Measurements from ENCODE around the gene MRPL38. TPM values are rescaled to one million over a fixed set of nuclear protein-coding genes. Genes with fewer than 3 reads are reported as not detected.
"Not testable (repeated sequence)": the region's sequence is repeated elsewhere in the genome, so short reads cannot be mapped to it uniquely, and the experiment has no call there.

The MRPL38 gene
- polyA plus RNA-seq, 3 donors from 2014 or later = 55.9 to 67.5 (median 64.0) TPM

DNA sequence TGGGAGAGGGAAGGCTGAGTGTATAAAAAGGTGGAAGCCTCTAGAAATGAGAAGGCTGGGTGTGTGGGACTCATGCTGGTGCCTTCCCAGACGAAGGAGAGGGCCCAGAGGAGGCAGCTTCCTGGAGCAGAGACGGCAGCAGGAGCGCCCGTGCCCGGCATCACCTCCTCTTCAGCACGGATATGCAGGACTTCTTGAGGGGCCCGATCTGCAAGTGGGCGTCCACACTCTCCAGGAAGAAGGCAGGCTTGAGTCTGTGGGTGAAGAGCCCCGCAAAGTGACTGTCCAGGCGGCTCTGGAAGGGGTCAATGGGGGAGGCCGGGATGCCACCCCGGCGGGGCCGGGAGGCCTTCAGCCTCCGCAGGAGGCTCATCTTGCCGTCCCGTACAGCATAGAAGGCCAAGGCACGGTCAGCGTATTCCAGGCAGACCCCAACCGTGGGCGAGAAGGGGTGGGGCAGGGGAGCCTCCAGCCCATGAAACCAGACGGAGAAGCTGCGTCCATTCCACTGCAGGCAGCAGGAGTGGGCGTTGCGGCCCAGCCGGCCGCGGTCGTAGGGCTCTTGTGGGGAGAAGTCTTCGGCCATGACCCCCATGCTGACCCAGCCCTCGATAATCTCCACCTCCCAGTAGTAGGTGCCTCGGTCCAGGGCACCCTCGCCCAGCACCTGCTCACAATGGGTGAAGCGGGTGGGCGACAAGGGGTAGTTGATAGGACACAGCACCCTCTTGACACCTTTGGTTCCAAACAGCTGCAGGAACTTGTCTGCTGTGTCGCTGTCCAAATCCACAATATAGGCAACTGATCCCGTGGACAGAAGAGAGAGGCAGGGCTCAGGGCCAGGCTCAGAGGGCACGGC, 30.1 kb downstream of the MRPL38 start:
- Mint-ChIP-seq H3K36me3 (no peaks in the 10 kb centered on the region), H3K4me3 (no peak overlapping the region), H3K27me3 (ENCODE audit: low read depth in 3 of 3) (peaks cover 6 to 11% (median 9%) of the 10 kb centered on the region in 3 donors), H3K27ac (no peak overlapping the region), H3K9me3 (no peaks in the 10 kb centered on the region), H3K4me1 (peaks cover 23 to 24% of the 10 kb centered on the region in 2 donors)
- no peak for DNase-seq

GRCh38 chr17:75873587-75874322, 30.9 kb downstream of the MRPL38 start:
- no peak for DNase-seq
- Mint-ChIP-seq H3K4me1 (peaks cover 21 to 23% of the 10 kb centered on the region in 2 donors), H3K27me3 (ENCODE audit: low read depth in 3 of 3) (peaks cover 2 to 5% (median 3%) of the 10 kb centered on the region in 3 donors), H3K9me3 (no peaks in the 10 kb centered on the region), H3K36me3 (no peaks in the 10 kb centered on the region), H3K4me3 (no peak overlapping the region), H3K27ac (no peak overlapping the region)

DNA sequence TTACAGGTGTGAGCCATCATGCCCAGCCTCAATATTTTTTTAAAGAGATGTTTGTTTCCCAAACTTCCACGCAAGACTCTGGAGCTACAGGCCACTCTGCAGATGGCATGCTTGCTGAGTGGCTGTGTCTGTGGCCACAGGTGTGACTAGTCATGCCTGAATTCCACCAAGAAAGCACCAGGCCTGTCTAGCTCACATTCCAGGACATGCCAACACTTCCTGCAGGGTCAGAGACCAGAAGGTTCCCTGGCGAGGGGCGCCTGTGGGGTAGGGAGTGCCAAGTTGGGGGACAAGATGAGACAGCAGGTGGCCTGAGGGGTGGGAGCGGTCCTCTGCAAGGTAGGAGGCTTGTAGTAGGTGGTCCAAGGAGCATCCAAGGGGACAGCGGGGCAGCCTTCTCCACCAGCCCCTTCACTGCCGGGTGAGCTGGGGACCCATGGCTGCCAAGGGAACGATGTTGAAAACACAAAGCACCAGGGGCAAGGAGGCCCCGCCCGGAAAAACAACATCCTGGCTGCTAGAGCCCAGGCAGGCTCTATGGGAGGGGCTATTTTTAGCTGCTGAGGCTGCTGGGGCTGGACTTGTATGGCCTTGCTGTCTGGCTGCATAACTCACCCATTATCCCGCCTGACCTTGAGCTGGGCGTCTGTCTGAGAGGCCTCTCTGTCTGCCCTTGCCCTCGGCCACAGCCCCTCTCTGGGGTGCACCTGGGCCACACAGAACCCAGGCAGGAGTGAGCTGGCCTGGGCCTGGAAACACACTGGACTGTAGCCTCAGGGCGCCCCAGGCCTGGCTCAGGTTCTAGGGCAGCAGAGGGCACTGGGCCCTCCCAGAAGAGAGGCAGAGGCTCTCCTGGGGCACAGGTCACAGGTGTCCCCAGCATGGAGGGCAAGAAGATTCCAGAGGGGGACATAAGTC, 32.0 kb downstream of the MRPL38 start:
- H3K36me3 Mint-ChIP-seq = no peaks in the 10 kb centered on the region
- no peak overlapping the region for H3K4me3 Mint-ChIP-seq
- H3K4me1 Mint-ChIP-seq = peaks cover 18 to 19% of the 10 kb centered on the region in 2 donors
- H3K27me3 Mint-ChIP-seq (ENCODE audit: low read depth in 3 of 3) = peaks cover 0 to 5% (median 2%) of the 10 kb centered on the region in 3 donors
- peak overlapping the region in 1 of 6 donors; percentile 55 for H3K27ac Mint-ChIP-seq
- DNase-seq = peak in 1 of 3 donors; percentile 30
- H3K9me3 Mint-ChIP-seq = no peaks in the 10 kb centered on the region

DNA sequence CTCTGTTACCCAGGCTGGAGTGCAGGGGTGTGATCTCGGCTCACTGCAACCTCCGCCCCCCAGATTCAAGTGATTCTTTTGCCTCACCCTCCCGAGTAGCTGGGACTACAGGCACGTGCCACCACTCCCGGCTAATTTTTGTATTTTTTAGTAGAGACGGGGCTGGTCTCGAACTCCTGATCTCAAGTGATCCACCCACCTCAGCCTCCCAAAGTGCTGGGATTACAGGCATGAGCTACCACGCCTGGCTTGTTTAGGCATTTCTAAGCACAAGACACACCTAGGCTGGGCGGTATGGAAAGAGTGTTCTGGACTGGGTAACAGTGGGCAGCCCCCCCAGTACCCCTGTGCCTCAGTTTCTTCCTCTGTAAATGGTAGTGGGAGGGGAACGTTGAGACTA, 34.5 kb downstream of the MRPL38 start:
- not testable (repeated sequence) for H3K4me1 Mint-ChIP-seq; H3K4me3 Mint-ChIP-seq; DNase-seq; H3K27me3 Mint-ChIP-seq (ENCODE audit: low read depth in 3 of 3); H3K36me3 Mint-ChIP-seq; H3K9me3 Mint-ChIP-seq; H3K27ac Mint-ChIP-seq

GRCh38 chr17:75869282-75870141, 35.2 kb downstream of the MRPL38 start:
- H3K27me3 Mint-ChIP-seq (ENCODE audit: low read depth in 3 of 3) = peaks cover 0 to 2% (median 0%) of the 10 kb centered on the region in 3 donors
- H3K27ac Mint-ChIP-seq = no peak overlapping the region
- H3K9me3 Mint-ChIP-seq = no peaks in the 10 kb centered on the region
- H3K4me1 Mint-ChIP-seq = peaks cover 14 to 17% of the 10 kb centered on the region in 2 donors
- no peaks in the 10 kb centered on the region for H3K36me3 Mint-ChIP-seq
- H3K4me3 Mint-ChIP-seq = no peak overlapping the region
- DNase-seq = no peak

DNA sequence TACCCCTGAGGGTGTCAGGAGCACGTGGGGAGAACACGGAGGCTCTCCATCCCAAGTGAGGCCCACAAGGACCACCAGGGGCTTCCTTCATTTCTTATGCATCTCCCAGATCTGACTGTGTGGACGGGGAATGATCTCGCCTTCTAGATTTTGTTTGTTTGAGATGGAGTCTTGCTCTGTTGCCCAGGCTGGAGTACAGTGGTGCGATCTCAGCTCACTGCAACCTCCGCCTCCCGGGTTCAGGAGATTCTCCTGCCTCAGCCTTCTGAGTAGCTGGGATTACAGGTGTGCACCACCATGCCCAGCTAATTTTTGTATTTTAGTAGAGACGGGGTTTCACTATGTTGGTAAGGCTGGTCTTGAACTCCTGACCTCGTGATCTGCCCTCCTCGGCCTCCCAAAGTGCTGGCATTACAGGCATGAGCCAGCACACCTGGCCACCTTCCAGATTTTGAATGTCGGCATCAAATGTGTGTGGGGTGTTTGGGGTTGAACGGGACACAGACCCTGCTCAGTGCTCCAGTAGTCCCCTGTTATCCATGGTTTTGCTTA, 35.9 kb downstream of the MRPL38 start:
- peaks cover 21 to 23% of the 10 kb centered on the region in 2 donors for H3K4me1 Mint-ChIP-seq
- not testable (repeated sequence) for H3K27me3 Mint-ChIP-seq (ENCODE audit: low read depth in 3 of 3); H3K36me3 Mint-ChIP-seq; H3K27ac Mint-ChIP-seq; DNase-seq; H3K9me3 Mint-ChIP-seq; H3K4me3 Mint-ChIP-seq

GRCh38 chr17:75865404-75866188, 39.1 kb downstream of the MRPL38 start:
- Mint-ChIP-seq H3K4me3 (peak overlapping the region in 4 of 5 donors; percentile 35 to 76 (median 43)), H3K27ac (peak overlapping the region; percentile 90 to 96 (median 94)), H3K4me1 (peaks cover 23 to 30% of the 10 kb centered on the region in 2 donors)
- not testable (repeated sequence) for H3K27me3 Mint-ChIP-seq (ENCODE audit: low read depth in 3 of 3); DNase-seq; H3K36me3 Mint-ChIP-seq; H3K9me3 Mint-ChIP-seq

GRCh38 chr17:75864887-75865286, 39.8 kb downstream of the MRPL38 start:
- DNase-seq = peak in 2 of 3 donors; percentile 40 to 59
- H3K27ac Mint-ChIP-seq = peak overlapping the region; percentile 90 to 96 (median 94)
- not testable (repeated sequence) for H3K9me3 Mint-ChIP-seq; H3K27me3 Mint-ChIP-seq (ENCODE audit: low read depth in 3 of 3); H3K36me3 Mint-ChIP-seq
- H3K4me3 Mint-ChIP-seq = peak overlapping the region; percentile 59 to 76 (median 72)
- H3K4me1 Mint-ChIP-seq = peaks cover 23 to 30% of the 10 kb centered on the region in 2 donors

GRCh38 chr17:75864448-75864871, 40.2 kb downstream of the MRPL38 start:
- H3K27ac Mint-ChIP-seq = peak overlapping the region; percentile 90 to 96 (median 94)
- no peaks in the 10 kb centered on the region for H3K36me3 Mint-ChIP-seq

GRCh38 chr17:75861927-75862317, 42.8 kb downstream of the MRPL38 start:
- Mint-ChIP-seq H3K4me3 (peak overlapping the region in 2 of 5 donors; percentile 24 to 48), H3K9me3 (no peaks in the 10 kb centered on the region), H3K36me3 (no peaks in the 10 kb centered on the region), H3K4me1 (peaks cover 36 to 47% of the 10 kb centered on the region in 2 donors), H3K27ac (peak overlapping the region in 5 of 6 donors; percentile 49 to 92 (median 64)), H3K27me3 (ENCODE audit: low read depth in 3 of 3) (peaks cover 0 to 4% (median 2%) of the 10 kb centered on the region in 3 donors)
- DNase-seq = no peak

More at GRCh38 chr17:75864448-75864871, 40.2 kb downstream of the MRPL38 start:
- DNase-seq = peak; percentile 65 to 69 (median 66)
- H3K4me3 Mint-ChIP-seq = peak overlapping the region; percentile 59 to 76 (median 72)
- no peaks in the 10 kb centered on the region for H3K9me3 Mint-ChIP-seq
- peaks cover 0 to 4% (median 2%) of the 10 kb centered on the region in 3 donors for H3K27me3 Mint-ChIP-seq (ENCODE audit: low read depth in 3 of 3)
- H3K4me1 Mint-ChIP-seq = peaks cover 23 to 30% of the 10 kb centered on the region in 2 donors

- Mint-ChIP-seq H3K27ac (peak overlapping the region in 2 of 6 donors; percentile 53 to 73), H3K4me1 (peaks cover 26 to 44% of the 10 kb centered on the region in 2 donors)
- H3K9me3 Mint-ChIP-seq; H3K36me3 Mint-ChIP-seq; H3K27me3 Mint-ChIP-seq (ENCODE audit: low read depth in 3 of 3); H3K4me3 Mint-ChIP-seq; DNase-seq: not testable (repeated sequence)
Observed at GRCh38 chr17:75859358-75859757, 45.3 kb downstream of the MRPL38 start.

All from immature natural killer cell (primary cell).